NCI-H345 (cell line): Measurements from ENCODE around the gene THOC6.

Experiments used
- DNase-seq: peaks from one replicate; lab custom pipeline; 2025; lab: John Stamatoyannopoulos, UW

The THOC6 gene

GRCh38 chr16:3015865-3016521 lies 7.8 kb upstream of the THOC6 start:
- no peak for DNase-seq

GRCh38 chr16:3017344-3017743 lies 6.5 kb upstream of the THOC6 start:
- no peak for DNase-seq

- DNase-seq: peak; percentile 11
These were observed 5.9 kb upstream of the THOC6 start, which contains the start of gene CLDN6 for GRCh38 chr16:3017794-3018506. TSS of gene CLDN6 (minus strand) at chr16:3018183. CDS start at chr16:3016021, 2,162 bp downstream.

GRCh38 chr16:3019594-3020246 lies 4.1 kb upstream of the THOC6 start:
- DNase-seq: no peak

GRCh38 chr16:3020247-3020603 lies 3.6 kb upstream of the THOC6 start, which contains the start of gene TNFRSF12A:
TSS of gene TNFRSF12A (plus strand) at chr16:3020368. CDS start at chr16:3020398, 30 bp downstream.
- peak; percentile 83 for DNase-seq

- peak; percentile 68 for DNase-seq
These were observed 3.0 kb upstream of the THOC6 start for GRCh38 chr16:3020604-3021448.

- peak; percentile 70 for DNase-seq
These were observed 2.2 kb upstream of the THOC6 start for GRCh38 chr16:3021449-3022207.

GRCh38 chr16:3022208-3022683 lies 1.6 kb upstream of the THOC6 start:
- peak; percentile 40 for DNase-seq

GRCh38 chr16:3022684-3023414 lies 986 bp upstream of the THOC6 start:
- peak; percentile 43 for DNase-seq

- peak; percentile 59 for DNase-seq
These were observed 493 bp upstream of the THOC6 start for GRCh38 chr16:3023415-3023668.

- no peak for DNase-seq
These were observed 1.5 kb downstream of the THOC6 start for GRCh38 chr16:3025032-3026002.

GRCh38 chr16:3026003-3026378 lies 2.2 kb downstream of the THOC6 start:
- DNase-seq: no peak

- DNase-seq: no peak
These were observed 3.0 kb downstream of the THOC6 start for GRCh38 chr16:3026609-3027488.

GRCh38 chr16:3027489-3027795 lies 3.6 kb downstream of the THOC6 start:
- no peak for DNase-seq

GRCh38 chr16:3027983-3028715 lies 4.3 kb downstream of the THOC6 start:
- peak; percentile 93 for DNase-seq

GRCh38 chr16:3028716-3029319 lies 5.0 kb downstream of the THOC6 start:
- peak; percentile 28 for DNase-seq

- DNase-seq: peak; percentile 40
These were observed 5.8 kb downstream of the THOC6 start for GRCh38 chr16:3029491-3030221.
